Type B pancreatic cell (in vitro differentiated cells): ENCODE results near the gene IFT172. TPM values are rescaled to one million over a fixed set of nuclear protein-coding genes. Genes with fewer than 3 reads are reported as not detected.

Experiments used
- DNase-seq: peaks from one replicate; pipeline ENCODE4 v3.0.0; 2021; ENCODE audit warnings: mixed read lengths; ENCODE audit not compliant: unreplicated experiment; ENCODE audit errors: extremely low spot score
- H3K27ac Mint-ChIP-seq: 2 replicates; pipeline ENCODE4 v1.8.0; 2021; ENCODE audit warnings: mild to moderate bottlenecking, mixed read lengths
- H3K27me3 Mint-ChIP-seq: 2 replicates; pipeline ENCODE4 v1.8.0; 2021; ENCODE audit warnings: mixed read lengths
- H3K36me3 Mint-ChIP-seq: 2 replicates; pipeline ENCODE4 v1.8.0; 2021; ENCODE audit warnings: mixed read lengths
- H3K4me1 Mint-ChIP-seq: one replicate; pipeline ENCODE4 v1.8.0; 2021; ENCODE audit warnings: mixed read lengths; ENCODE audit not compliant: unreplicated experiment
- H3K4me3 Mint-ChIP-seq: 2 replicates; pipeline ENCODE4 v1.8.0; 2021; ENCODE audit warnings: mild to moderate bottlenecking, mixed read lengths
- H3K9me3 Mint-ChIP-seq: 2 replicates; pipeline ENCODE4 v1.8.0; 2021; ENCODE audit warnings: mixed read lengths
- total RNA-seq: library from RNA; stranded (reverse); gene quantifications from 2 replicates; pipeline ENCODE4 v1.2.1, GENCODE V29; 2021; ENCODE audit warnings: low replicate concordance
- TF ChIP-seq, protein P1 (sequence below): fragments of 200-600 bp; sonication (generic); conservative IDR thresholded peaks from 2 replicates; pipeline ENCODE4 v1.5.0; 2021; ENCODE audit warnings: antibody characterized with exemption, mild to moderate bottlenecking

The IFT172 gene
- total RNA-seq, 1 donor from 2014 or later, result 54.1 TPM

DNA sequence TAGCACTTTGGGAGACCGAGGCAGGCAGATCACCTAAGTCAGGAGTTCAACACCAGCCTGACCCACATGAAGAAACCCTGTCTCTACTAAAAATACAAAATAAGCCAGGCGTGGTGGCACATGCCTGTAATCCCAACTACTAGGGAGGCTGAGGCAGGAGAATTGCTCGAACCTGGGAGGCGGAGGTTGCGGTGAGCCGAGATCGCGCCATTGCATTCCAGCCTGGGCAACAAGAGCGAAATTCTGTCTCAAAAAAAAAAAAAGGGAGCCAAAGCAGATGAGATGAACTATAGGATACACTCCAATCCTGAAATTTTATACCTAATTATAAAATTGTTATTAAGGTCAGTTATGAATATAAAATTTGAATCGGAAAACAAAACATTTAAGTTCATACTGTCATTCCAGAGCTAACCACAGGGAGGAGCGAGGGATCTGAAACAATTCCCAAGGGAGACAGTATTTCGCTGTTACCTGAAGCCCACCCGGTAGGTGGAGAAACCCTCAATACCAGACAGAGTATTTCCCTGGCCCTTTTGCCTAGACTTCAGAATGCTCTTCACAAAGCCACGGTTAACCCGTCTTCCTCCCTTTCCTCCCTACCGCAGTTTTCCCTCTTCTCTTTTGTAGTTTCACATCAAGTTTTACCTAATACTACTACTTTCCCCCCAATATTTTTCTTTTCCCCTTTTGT, 81.6 kb downstream of the IFT172 start:
- H3K36me3 Mint-ChIP-seq, result peaks cover 4% of the 10 kb centered on the region
- H3K27ac Mint-ChIP-seq, result peak overlapping the region; percentile 92
- peaks cover 20% of the 10 kb centered on the region for H3K4me1 Mint-ChIP-seq
- peak overlapping the region; percentile 91 for H3K4me3 Mint-ChIP-seq
- TF ChIP-seq, protein P1, sequence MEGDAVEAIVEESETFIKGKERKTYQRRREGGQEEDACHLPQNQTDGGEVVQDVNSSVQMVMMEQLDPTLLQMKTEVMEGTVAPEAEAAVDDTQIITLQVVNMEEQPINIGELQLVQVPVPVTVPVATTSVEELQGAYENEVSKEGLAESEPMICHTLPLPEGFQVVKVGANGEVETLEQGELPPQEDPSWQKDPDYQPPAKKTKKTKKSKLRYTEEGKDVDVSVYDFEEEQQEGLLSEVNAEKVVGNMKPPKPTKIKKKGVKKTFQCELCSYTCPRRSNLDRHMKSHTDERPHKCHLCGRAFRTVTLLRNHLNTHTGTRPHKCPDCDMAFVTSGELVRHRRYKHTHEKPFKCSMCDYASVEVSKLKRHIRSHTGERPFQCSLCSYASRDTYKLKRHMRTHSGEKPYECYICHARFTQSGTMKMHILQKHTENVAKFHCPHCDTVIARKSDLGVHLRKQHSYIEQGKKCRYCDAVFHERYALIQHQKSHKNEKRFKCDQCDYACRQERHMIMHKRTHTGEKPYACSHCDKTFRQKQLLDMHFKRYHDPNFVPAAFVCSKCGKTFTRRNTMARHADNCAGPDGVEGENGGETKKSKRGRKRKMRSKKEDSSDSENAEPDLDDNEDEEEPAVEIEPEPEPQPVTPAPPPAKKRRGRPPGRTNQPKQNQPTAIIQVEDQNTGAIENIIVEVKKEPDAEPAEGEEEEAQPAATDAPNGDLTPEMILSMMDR, result peak; percentile 79
- DNase-seq, result no peak
- no peaks in the 10 kb centered on the region for H3K27me3 Mint-ChIP-seq
- H3K9me3 Mint-ChIP-seq, result no peaks in the 10 kb centered on the region

DNA sequence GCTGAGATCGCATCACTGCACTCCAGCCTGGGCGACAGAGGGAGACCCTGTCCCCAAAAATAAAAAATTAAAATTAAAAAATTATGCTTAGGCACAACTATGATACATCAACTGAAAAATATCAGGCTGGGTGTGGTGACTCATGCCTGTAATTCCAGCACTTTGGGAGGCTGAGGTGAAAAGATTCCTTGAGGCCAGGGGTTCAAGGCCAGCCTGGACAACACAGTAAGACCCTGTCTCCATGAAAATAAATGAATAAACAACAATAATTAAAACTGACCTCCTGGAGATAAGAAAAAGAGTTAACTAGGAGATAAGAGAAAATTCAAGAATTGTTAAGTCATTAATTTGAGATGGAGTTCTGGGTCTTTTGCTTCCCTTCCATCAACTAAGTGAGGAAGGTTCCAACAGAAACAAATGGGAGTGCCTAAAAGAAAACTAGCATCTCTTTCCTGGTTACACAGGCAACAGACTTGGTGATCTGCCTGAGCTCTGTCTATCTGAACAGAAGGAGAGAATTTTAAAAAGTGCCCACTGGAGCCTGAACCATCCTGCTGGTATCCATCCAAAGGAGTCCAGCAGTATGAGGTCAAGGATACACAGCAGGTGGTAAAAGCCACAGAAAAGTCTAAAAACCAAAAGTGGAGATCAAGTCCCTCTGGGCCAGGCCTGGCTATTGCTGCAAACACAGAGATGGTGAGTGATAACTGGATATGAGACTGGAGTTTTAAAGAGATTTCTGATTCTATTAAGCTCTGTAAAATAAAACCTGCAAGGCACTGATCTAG, 89.0 kb downstream of the IFT172 start:
- H3K4me3 Mint-ChIP-seq, result no peak overlapping the region
- peaks cover 4% of the 10 kb centered on the region for H3K4me1 Mint-ChIP-seq
- no peaks in the 10 kb centered on the region for H3K9me3 Mint-ChIP-seq
- no peak overlapping the region for H3K27ac Mint-ChIP-seq
- H3K36me3 Mint-ChIP-seq, result peaks cover 8% of the 10 kb centered on the region
- no peak for DNase-seq
- H3K27me3 Mint-ChIP-seq, result no peaks in the 10 kb centered on the region
- TF ChIP-seq, protein P1, result no peak

DNA sequence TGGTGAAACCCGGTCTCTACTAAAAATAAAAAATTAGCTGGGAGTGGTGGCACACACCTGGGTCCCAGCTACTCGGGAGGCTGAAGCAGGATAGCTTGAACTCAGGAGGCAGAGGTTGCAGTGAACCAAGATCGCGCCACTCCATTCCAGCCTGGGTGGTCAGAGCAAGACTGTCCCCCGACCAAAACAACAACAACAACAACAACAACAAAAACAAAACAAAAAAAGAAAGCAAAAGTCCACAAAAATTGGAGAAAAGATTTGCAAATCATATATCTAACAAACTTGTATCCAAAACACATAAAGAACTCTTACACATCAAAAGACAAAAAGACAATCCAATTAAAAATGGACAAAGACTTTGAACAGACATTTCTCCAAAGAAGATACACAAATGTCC, 90.6 kb downstream of the IFT172 start:
- Mint-ChIP-seq H3K27ac (no peak overlapping the region), H3K4me3 (no peak overlapping the region), H3K9me3 (no peaks in the 10 kb centered on the region), H3K27me3 (no peaks in the 10 kb centered on the region), H3K4me1 (peaks cover 4% of the 10 kb centered on the region), H3K36me3 (peaks cover 8% of the 10 kb centered on the region)
- TF ChIP-seq, protein P1, result no peak
- DNase-seq, result no peak

Other genes with a start within 250 kb of the IFT172 start
- gene SLC30A3, start 226.7 kb downstream of the IFT172 start, total RNA-seq, result 0.19 and 0.53 TPM in 2 replicates
- not detected in 2 replicates for gene DNAJC5G, start 214.3 kb downstream of the IFT172 start, total RNA-seq
- not detected in 2 replicates for gene TRIM54, start 207.3 kb downstream of the IFT172 start, total RNA-seq
- 0.74 and 4.1 TPM in 2 replicates for gene UCN, start 181.3 kb downstream of the IFT172 start, total RNA-seq
- gene MPV17, start 166.6 kb downstream of the IFT172 start, total RNA-seq, result 48.9 and 62.4 TPM in 2 replicates
- gene GTF3C2, start 133.0 kb downstream of the IFT172 start, total RNA-seq, result 74.2 and 76.5 TPM in 2 replicates
- 43.9 and 56.0 TPM in 2 replicates for gene EIF2B4, start 119.4 kb downstream of the IFT172 start, total RNA-seq
- 74.7 and 94.3 TPM in 2 replicates for gene SNX17, start 119.1 kb downstream of the IFT172 start, total RNA-seq
- gene ZNF513, start 109.0 kb downstream of the IFT172 start, total RNA-seq, result 25.3 and 25.9 TPM in 2 replicates
- 80.4 and 95.3 TPM in 2 replicates for gene PPM1G, start 80.2 kb downstream of the IFT172 start, total RNA-seq
- 96.7 and 105 TPM in 2 replicates for gene NRBP1, start 61.1 kb downstream of the IFT172 start, total RNA-seq
- gene KRTCAP3, start 47.4 kb downstream of the IFT172 start, total RNA-seq, result 12.4 and 23.9 TPM in 2 replicates
- 3.9 and 11.7 TPM in 2 replicates for gene FNDC4, start 5.5 kb upstream of the IFT172 start, total RNA-seq
- gene GCKR, start 7.1 kb upstream of the IFT172 start, total RNA-seq, result 0.65 and 2.2 TPM in 2 replicates
- 35.2 and 64.7 TPM in 2 replicates for gene ZNF512, start 93.3 kb upstream of the IFT172 start, total RNA-seq
- gene CCDC121, start 139.3 kb upstream of the IFT172 start, total RNA-seq, result 5.5 and 5.6 TPM in 2 replicates
- gene GPN1, start 139.3 kb upstream of the IFT172 start, total RNA-seq, result 32.5 and 39.0 TPM in 2 replicates
- 31.4 and 39.8 TPM in 2 replicates for gene SUPT7L, start 173.9 kb upstream of the IFT172 start, total RNA-seq
- gene SLC4A1AP, start 174.1 kb upstream of the IFT172 start, total RNA-seq, result 17.7 and 20.7 TPM in 2 replicates